ENCODE results near the gene KCNH2. TPM values are rescaled to one million over a fixed set of nuclear protein-coding genes. Genes with fewer than 3 reads are reported as not detected.

Gene KCNH2
- total and polyA plus RNA-seq, 4 donors = 0.18 to 74.6 (median 0.33) TPM; not detected in 1

DNA sequence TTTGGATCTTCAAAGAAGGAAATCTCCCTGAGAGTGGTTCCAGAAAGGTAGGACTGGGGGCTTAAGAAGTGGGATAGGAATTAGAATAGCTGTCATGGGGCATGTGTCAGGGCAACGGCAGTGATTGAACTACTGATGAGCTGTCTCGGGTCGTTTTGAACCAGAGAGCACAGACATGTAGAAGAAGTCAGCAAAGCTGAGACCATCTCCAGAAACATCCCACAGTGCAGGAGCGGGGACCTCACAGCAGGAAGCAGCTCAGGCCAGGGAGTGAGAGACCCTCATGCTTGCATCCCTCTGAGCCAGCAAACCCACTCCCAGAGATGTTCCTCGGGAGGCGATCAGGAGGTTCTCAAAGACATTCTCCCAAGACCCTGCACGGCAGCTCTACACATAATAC, 65.7 kb downstream of the KCNH2 start:
- WGBS = 69% methylated on average over 7 of the region's 7 CpGs
- H3K4me1 ChIP-seq (ENCODE audit: control insufficient read depth in 4 of 4, insufficient read depth in 4 of 4, low read length in 3 of 4) = no peaks in the 10 kb centered on the region
- H3K9ac ChIP-seq (ENCODE audit: low read depth in 1 of 2, low read length in 2 of 2) = no peak overlapping the region
- no peaks in the 10 kb centered on the region for H3K36me3 ChIP-seq (ENCODE audit: control insufficient read depth in 4 of 4, insufficient read depth in 3 of 4, low read depth in 1 of 4, low read length in 3 of 4)
- no peak overlapping the region for H3K4me3 ChIP-seq (ENCODE audit: low read depth in 1 of 3, low read length in 3 of 3)
- no peaks in the 10 kb centered on the region for H3K27me3 ChIP-seq (ENCODE audit: control insufficient read depth in 4 of 4, insufficient read depth in 4 of 4, low read length in 3 of 4)
- no peak for DNase-seq (ENCODE audit: low spot score)
- H3K9me3 ChIP-seq (ENCODE audit: control insufficient read depth in 4 of 4, low read length in 3 of 4) = no peaks in the 10 kb centered on the region
- no peak overlapping the region for H3K27ac ChIP-seq (ENCODE audit: low read depth in 1 of 2, low read length in 2 of 2)
- TF ChIP-seq, protein P1, sequence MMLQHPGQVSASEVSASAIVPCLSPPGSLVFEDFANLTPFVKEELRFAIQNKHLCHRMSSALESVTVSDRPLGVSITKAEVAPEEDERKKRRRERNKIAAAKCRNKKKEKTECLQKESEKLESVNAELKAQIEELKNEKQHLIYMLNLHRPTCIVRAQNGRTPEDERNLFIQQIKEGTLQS (IDR thresholded peaks at IDR 0.05) = no peak
- TF ChIP-seq RXRA (IDR thresholded peaks at IDR 0.05) (no peak), YY1 (IDR thresholded peaks at IDR 0.05) (no peak), RAD21 (IDR thresholded peaks at IDR 0.05) (no peak), EGR1 (IDR thresholded peaks at IDR 0.05; ENCODE audit: low read depth in 2 of 2) (no peak), GABPA (IDR thresholded peaks at IDR 0.05 in 1 of 2, conservative IDR thresholded peaks at IDR 0.05 in 1 of 2) (no peak), JUND (IDR thresholded peaks at IDR 0.05) (no peak), NR2F2 (IDR thresholded peaks at IDR 0.05) (no peak), FOXA1 (IDR thresholded peaks at IDR 0.05) (no peak), HNF4G (IDR thresholded peaks at IDR 0.05) (no peak), SP1 (IDR thresholded peaks at IDR 0.05) (no peak), HNF4A (conservative IDR thresholded peaks at IDR 0.05) (no peak), TAF1 (conservative IDR thresholded peaks at IDR 0.05) (no peak)
- TF ChIP-seq, protein P2, sequence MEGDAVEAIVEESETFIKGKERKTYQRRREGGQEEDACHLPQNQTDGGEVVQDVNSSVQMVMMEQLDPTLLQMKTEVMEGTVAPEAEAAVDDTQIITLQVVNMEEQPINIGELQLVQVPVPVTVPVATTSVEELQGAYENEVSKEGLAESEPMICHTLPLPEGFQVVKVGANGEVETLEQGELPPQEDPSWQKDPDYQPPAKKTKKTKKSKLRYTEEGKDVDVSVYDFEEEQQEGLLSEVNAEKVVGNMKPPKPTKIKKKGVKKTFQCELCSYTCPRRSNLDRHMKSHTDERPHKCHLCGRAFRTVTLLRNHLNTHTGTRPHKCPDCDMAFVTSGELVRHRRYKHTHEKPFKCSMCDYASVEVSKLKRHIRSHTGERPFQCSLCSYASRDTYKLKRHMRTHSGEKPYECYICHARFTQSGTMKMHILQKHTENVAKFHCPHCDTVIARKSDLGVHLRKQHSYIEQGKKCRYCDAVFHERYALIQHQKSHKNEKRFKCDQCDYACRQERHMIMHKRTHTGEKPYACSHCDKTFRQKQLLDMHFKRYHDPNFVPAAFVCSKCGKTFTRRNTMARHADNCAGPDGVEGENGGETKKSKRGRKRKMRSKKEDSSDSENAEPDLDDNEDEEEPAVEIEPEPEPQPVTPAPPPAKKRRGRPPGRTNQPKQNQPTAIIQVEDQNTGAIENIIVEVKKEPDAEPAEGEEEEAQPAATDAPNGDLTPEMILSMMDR (IDR thresholded peaks at IDR 0.05; ENCODE audit: low read depth, low read length, missing input control) = no peak
- TF ChIP-seq, protein P3, sequence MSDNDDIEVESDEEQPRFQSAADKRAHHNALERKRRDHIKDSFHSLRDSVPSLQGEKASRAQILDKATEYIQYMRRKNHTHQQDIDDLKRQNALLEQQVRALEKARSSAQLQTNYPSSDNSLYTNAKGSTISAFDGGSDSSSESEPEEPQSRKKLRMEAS (IDR thresholded peaks at IDR 0.05) = no peak
- TF ChIP-seq, protein P4, sequence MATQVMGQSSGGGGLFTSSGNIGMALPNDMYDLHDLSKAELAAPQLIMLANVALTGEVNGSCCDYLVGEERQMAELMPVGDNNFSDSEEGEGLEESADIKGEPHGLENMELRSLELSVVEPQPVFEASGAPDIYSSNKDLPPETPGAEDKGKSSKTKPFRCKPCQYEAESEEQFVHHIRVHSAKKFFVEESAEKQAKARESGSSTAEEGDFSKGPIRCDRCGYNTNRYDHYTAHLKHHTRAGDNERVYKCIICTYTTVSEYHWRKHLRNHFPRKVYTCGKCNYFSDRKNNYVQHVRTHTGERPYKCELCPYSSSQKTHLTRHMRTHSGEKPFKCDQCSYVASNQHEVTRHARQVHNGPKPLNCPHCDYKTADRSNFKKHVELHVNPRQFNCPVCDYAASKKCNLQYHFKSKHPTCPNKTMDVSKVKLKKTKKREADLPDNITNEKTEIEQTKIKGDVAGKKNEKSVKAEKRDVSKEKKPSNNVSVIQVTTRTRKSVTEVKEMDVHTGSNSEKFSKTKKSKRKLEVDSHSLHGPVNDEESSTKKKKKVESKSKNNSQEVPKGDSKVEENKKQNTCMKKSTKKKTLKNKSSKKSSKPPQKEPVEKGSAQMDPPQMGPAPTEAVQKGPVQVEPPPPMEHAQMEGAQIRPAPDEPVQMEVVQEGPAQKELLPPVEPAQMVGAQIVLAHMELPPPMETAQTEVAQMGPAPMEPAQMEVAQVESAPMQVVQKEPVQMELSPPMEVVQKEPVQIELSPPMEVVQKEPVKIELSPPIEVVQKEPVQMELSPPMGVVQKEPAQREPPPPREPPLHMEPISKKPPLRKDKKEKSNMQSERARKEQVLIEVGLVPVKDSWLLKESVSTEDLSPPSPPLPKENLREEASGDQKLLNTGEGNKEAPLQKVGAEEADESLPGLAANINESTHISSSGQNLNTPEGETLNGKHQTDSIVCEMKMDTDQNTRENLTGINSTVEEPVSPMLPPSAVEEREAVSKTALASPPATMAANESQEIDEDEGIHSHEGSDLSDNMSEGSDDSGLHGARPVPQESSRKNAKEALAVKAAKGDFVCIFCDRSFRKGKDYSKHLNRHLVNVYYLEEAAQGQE (IDR thresholded peaks at IDR 0.05) = no peak
- TF ChIP-seq, protein P5, sequence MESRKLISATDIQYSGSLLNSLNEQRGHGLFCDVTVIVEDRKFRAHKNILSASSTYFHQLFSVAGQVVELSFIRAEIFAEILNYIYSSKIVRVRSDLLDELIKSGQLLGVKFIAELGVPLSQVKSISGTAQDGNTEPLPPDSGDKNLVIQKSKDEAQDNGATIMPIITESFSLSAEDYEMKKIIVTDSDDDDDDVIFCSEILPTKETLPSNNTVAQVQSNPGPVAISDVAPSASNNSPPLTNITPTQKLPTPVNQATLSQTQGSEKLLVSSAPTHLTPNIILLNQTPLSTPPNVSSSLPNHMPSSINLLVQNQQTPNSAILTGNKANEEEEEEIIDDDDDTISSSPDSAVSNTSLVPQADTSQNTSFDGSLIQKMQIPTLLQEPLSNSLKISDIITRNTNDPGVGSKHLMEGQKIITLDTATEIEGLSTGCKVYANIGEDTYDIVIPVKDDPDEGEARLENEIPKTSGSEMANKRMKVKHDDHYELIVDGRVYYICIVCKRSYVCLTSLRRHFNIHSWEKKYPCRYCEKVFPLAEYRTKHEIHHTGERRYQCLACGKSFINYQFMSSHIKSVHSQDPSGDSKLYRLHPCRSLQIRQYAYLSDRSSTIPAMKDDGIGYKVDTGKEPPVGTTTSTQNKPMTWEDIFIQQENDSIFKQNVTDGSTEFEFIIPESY (IDR thresholded peaks at IDR 0.05) = no peak
